ENCODE results near the gene PRDM16.

PRDM16 gene

GRCh38 chr1:3440300-3440681, 371.3 kb downstream of the PRDM16 start:
- no peak for DNase-seq (ENCODE audit: low read depth in 1 of 2, low spot score in 1 of 2)
- TF ChIP-seq JUND (IDR thresholded peaks at IDR 0.05; ENCODE audit: low read depth) = no peak
- in situ Hi-C loops (cut with HindIII; ENCODE audit: low pct_unique_long_range_greater_than_20kb, low sequenced_read_pairs) = no loop called here

- no peak for DNase-seq (ENCODE audit: low read depth in 1 of 2, low spot score in 1 of 2)
- in situ Hi-C loops (cut with HindIII; ENCODE audit: low pct_unique_long_range_greater_than_20kb, low sequenced_read_pairs) = no loop called here
These were observed 371.9 kb downstream of the PRDM16 start for GRCh38 chr1:3440711-3441409.

GRCh38 chr1:3441410-3441847, 372.4 kb downstream of the PRDM16 start:
- no peak for DNase-seq (ENCODE audit: low read depth in 1 of 2, low spot score in 1 of 2)
- in situ Hi-C loops (cut with HindIII; ENCODE audit: low pct_unique_long_range_greater_than_20kb, low sequenced_read_pairs) = no loop called here
- no peak for TF ChIP-seq JUND (IDR thresholded peaks at IDR 0.05; ENCODE audit: low read depth)

More at GRCh38 chr1:3440711-3441409, 371.9 kb downstream of the PRDM16 start:
- TF ChIP-seq JUND (IDR thresholded peaks at IDR 0.05; ENCODE audit: low read depth) = no peak

- no peak for DNase-seq (ENCODE audit: low read depth in 1 of 2, low spot score in 1 of 2)
- TF ChIP-seq JUND (IDR thresholded peaks at IDR 0.05; ENCODE audit: low read depth) = no peak
- in situ Hi-C loops (cut with HindIII; ENCODE audit: low pct_unique_long_range_greater_than_20kb, low sequenced_read_pairs) = no loop called here
These were observed 372.9 kb downstream of the PRDM16 start for GRCh38 chr1:3441880-3442279.

GRCh38 chr1:3442331-3442730, 373.3 kb downstream of the PRDM16 start:
- TF ChIP-seq JUND (IDR thresholded peaks at IDR 0.05; ENCODE audit: low read depth) = no peak
- in situ Hi-C loops (cut with HindIII; ENCODE audit: low pct_unique_long_range_greater_than_20kb, low sequenced_read_pairs) = no loop called here
- DNase-seq (ENCODE audit: low read depth in 1 of 2, low spot score in 1 of 2) = no peak

- no peak for TF ChIP-seq JUND (IDR thresholded peaks at IDR 0.05; ENCODE audit: low read depth)
- DNase-seq (ENCODE audit: low read depth in 1 of 2, low spot score in 1 of 2) = no peak
- in situ Hi-C loops (cut with HindIII; ENCODE audit: low pct_unique_long_range_greater_than_20kb, low sequenced_read_pairs) = no loop called here
These were observed 373.9 kb downstream of the PRDM16 start for GRCh38 chr1:3442901-3443300.

GRCh38 chr1:3443807-3444206, 374.8 kb downstream of the PRDM16 start:
- in situ Hi-C loops (cut with HindIII; ENCODE audit: low pct_unique_long_range_greater_than_20kb, low sequenced_read_pairs) = no loop called here
- no peak for TF ChIP-seq JUND (IDR thresholded peaks at IDR 0.05; ENCODE audit: low read depth)
- DNase-seq (ENCODE audit: low read depth in 1 of 2, low spot score in 1 of 2) = no peak

GRCh38 chr1:3444298-3444697, 375.3 kb downstream of the PRDM16 start:
- no peak for TF ChIP-seq JUND (IDR thresholded peaks at IDR 0.05; ENCODE audit: low read depth)

GRCh38 chr1:3444736-3445135, 375.7 kb downstream of the PRDM16 start:
- DNase-seq (ENCODE audit: low read depth in 1 of 2, low spot score in 1 of 2) = no peak
- in situ Hi-C loops (cut with HindIII; ENCODE audit: low pct_unique_long_range_greater_than_20kb, low sequenced_read_pairs) = no loop called here
- no peak for TF ChIP-seq JUND (IDR thresholded peaks at IDR 0.05; ENCODE audit: low read depth)

More at GRCh38 chr1:3444298-3444697, 375.3 kb downstream of the PRDM16 start:
- no peak for DNase-seq (ENCODE audit: low read depth in 1 of 2, low spot score in 1 of 2)
- in situ Hi-C loops (cut with HindIII; ENCODE audit: low pct_unique_long_range_greater_than_20kb, low sequenced_read_pairs) = no loop called here

GRCh38 chr1:3450202-3450863, 381.3 kb downstream of the PRDM16 start:
- DNase-seq (ENCODE audit: low read depth in 1 of 2, low spot score in 1 of 2) = no peak
- in situ Hi-C loops (cut with HindIII; ENCODE audit: low pct_unique_long_range_greater_than_20kb, low sequenced_read_pairs) = no loop called here
- TF ChIP-seq JUND (IDR thresholded peaks at IDR 0.05; ENCODE audit: low read depth) = no peak

- DNase-seq (ENCODE audit: low read depth in 1 of 2, low spot score in 1 of 2) = no peak
- TF ChIP-seq JUND (IDR thresholded peaks at IDR 0.05; ENCODE audit: low read depth) = no peak
- in situ Hi-C loops (cut with HindIII; ENCODE audit: low pct_unique_long_range_greater_than_20kb, low sequenced_read_pairs) = no loop called here
These were observed 382.0 kb downstream of the PRDM16 start for GRCh38 chr1:3450983-3451382.

GRCh38 chr1:3451994-3452865, 383.2 kb downstream of the PRDM16 start:
- in situ Hi-C loops (cut with HindIII; ENCODE audit: low pct_unique_long_range_greater_than_20kb, low sequenced_read_pairs) = no loop called here
- no peak for TF ChIP-seq JUND (IDR thresholded peaks at IDR 0.05; ENCODE audit: low read depth)
- DNase-seq (ENCODE audit: low read depth in 1 of 2, low spot score in 1 of 2) = no peak

- TF ChIP-seq JUND (IDR thresholded peaks at IDR 0.05; ENCODE audit: low read depth) = no peak
- in situ Hi-C loops (cut with HindIII; ENCODE audit: low pct_unique_long_range_greater_than_20kb, low sequenced_read_pairs) = no loop called here
- DNase-seq (ENCODE audit: low read depth in 1 of 2, low spot score in 1 of 2) = no peak
These were observed 383.8 kb downstream of the PRDM16 start for GRCh38 chr1:3452866-3453175.

Data from T47D (cell line).